ENCODE measurements around the gene TSC22D1.
"Not testable (repeated sequence)": the region's sequence is repeated elsewhere in the genome, so short reads cannot be mapped to it uniquely, and the experiment has no call there.

Gene TSC22D1

GRCh38 chr13:44566601-44567000 lies 9.5 kb downstream of the TSC22D1 start:
- DNase-seq: no peak

- DNase-seq: no peak
These were observed 10.2 kb downstream of the TSC22D1 start for GRCh38 chr13:44565881-44566280.

- DNase-seq: no peak
These were observed 11.2 kb downstream of the TSC22D1 start for GRCh38 chr13:44564936-44565335.

- DNase-seq: not testable (repeated sequence)
These were observed 13.3 kb downstream of the TSC22D1 start for GRCh38 chr13:44562853-44563252.

GRCh38 chr13:44561351-44561750 lies 14.8 kb downstream of the TSC22D1 start:
- no peak for DNase-seq

- no peak for DNase-seq
These were observed 18.1 kb downstream of the TSC22D1 start for GRCh38 chr13:44557986-44558385.

- no peak for DNase-seq
These were observed 20.9 kb downstream of the TSC22D1 start for GRCh38 chr13:44555207-44555606.

GRCh38 chr13:44549476-44549875 lies 26.7 kb downstream of the TSC22D1 start:
- no peak for DNase-seq

GRCh38 chr13:44546164-44546563 lies 30.0 kb downstream of the TSC22D1 start:
- no peak for DNase-seq

GRCh38 chr13:44543369-44543768 lies 32.8 kb downstream of the TSC22D1 start:
- DNase-seq: no peak

- DNase-seq: no peak
These were observed 33.8 kb downstream of the TSC22D1 start for GRCh38 chr13:44542361-44542760.

- no peak for DNase-seq
These were observed 34.5 kb downstream of the TSC22D1 start for GRCh38 chr13:44541601-44542000.

- DNase-seq: no peak
These were observed 35.2 kb downstream of the TSC22D1 start for GRCh38 chr13:44540761-44541434.

GRCh38 chr13:44537248-44537647 lies 38.9 kb downstream of the TSC22D1 start:
- no peak for DNase-seq

- no peak for DNase-seq
These were observed 52.7 kb downstream of the TSC22D1 start for GRCh38 chr13:44523146-44524015.

GRCh38 chr13:44519642-44520041 lies 56.5 kb downstream of the TSC22D1 start:
- DNase-seq: peak; percentile 15

GRCh38 chr13:44516771-44517170 lies 59.4 kb downstream of the TSC22D1 start:
- DNase-seq: peak; percentile 3

GRCh38 chr13:44514278-44514677 lies 61.9 kb downstream of the TSC22D1 start:
- DNase-seq: no peak

- DNase-seq: not testable (repeated sequence)
These were observed 66.3 kb downstream of the TSC22D1 start for GRCh38 chr13:44509853-44510252.

GRCh38 chr13:44508562-44509077 lies 67.5 kb downstream of the TSC22D1 start:
- DNase-seq: no peak

GRCh38 chr13:44507639-44508038 lies 68.5 kb downstream of the TSC22D1 start:
- DNase-seq: no peak

- no peak for DNase-seq
These were observed 69.4 kb downstream of the TSC22D1 start for GRCh38 chr13:44506719-44507118.

GRCh38 chr13:44506251-44506650 lies 69.9 kb downstream of the TSC22D1 start:
- no peak for DNase-seq

GRCh38 chr13:44504116-44504515 lies 72.0 kb downstream of the TSC22D1 start:
- no peak for DNase-seq

Measured in NCI-H2171 treated with DMSO at 0.1 percent for 48 hours (cell line).